ENCODE results near the gene RUNDC1. TPM values are rescaled to one million over a fixed set of nuclear protein-coding genes. Genes with fewer than 3 reads are reported as not detected.
"Not testable (repeated sequence)": the region's sequence is repeated elsewhere in the genome, so short reads cannot be mapped to it uniquely, and the experiment has no call there.

Gene RUNDC1
- total RNA-seq, 2 experiments from 2014 or later: 16.9 to 17.4 TPM

- peaks cover 13% of the 10 kb centered on the region for H3K4me1 Mint-ChIP-seq
- ATAC-seq; CTCF ChIA-PET; H3K27ac Mint-ChIP-seq; H3K4me3 Mint-ChIP-seq; H3K9me3 Mint-ChIP-seq (ENCODE audit: low read depth); H3K36me3 Mint-ChIP-seq; DNase-seq; H3K27me3 Mint-ChIP-seq: not testable (repeated sequence)
Observed at GRCh38 chr17:42975701-42976100, 4.7 kb upstream of the RUNDC1 start.

- no peaks in the 10 kb centered on the region for H3K27me3 Mint-ChIP-seq
- CTCF ChIA-PET: interaction anchor here (0.7 to 3.4 kb wide), 2 partner anchors 9 to 19 kb away, joined by 3 to 26 read pairs; partner anchors contain the start of gene RPL27
Observed at GRCh38 chr17:42979511-42980273, 673 bp upstream of the RUNDC1 start, which contains the start of gene PTGES3L. Gene PTGES3L, minus strand, starts transcription at chr17:42980080. Its CDS starts 27 bp downstream, at chr17:42980053.

GRCh38 chr17:42980766-42981397, 517 bp downstream of the RUNDC1 start:
- Mint-ChIP-seq H3K36me3 (peaks cover 24% of the 10 kb centered on the region), H3K27ac (peak overlapping the region; percentile 97), H3K4me1 (peaks cover 41% of the 10 kb centered on the region), H3K9me3 (ENCODE audit: low read depth) (no peaks in the 10 kb centered on the region), H3K27me3 (no peaks in the 10 kb centered on the region), H3K4me3 (peak overlapping the region; percentile 100)
- peak; percentile 87 for DNase-seq
- CTCF ChIA-PET: interaction anchor here (3.4 kb wide), 1 partner anchor 17 kb away, joined by 26 read pairs; the partner anchor contains the start of gene RPL27
- peak; percentile 77 for ATAC-seq

More at GRCh38 chr17:42979511-42980273, 673 bp upstream of the RUNDC1 start, which contains the start of gene PTGES3L:
- Mint-ChIP-seq H3K27ac (peak within 1 kb of the TSS; percentile 97), H3K9me3 (ENCODE audit: low read depth) (no peaks in the 10 kb centered on the region), H3K4me3 (peak within 1 kb of the TSS; percentile 100), H3K4me1 (peaks cover 32% of the 10 kb centered on the region), H3K36me3 (peaks cover 15% of the 10 kb centered on the region)
- ATAC-seq (peak; percentile 44), DNase-seq (peak; percentile 56)

- peak overlapping the region; percentile 32 for H3K4me3 Mint-ChIP-seq
- H3K9me3 Mint-ChIP-seq (ENCODE audit: low read depth): no peaks in the 10 kb centered on the region
- peak overlapping the region; percentile 54 for H3K27ac Mint-ChIP-seq
- no peaks in the 10 kb centered on the region for H3K27me3 Mint-ChIP-seq
- ATAC-seq: no peak
- DNase-seq: no peak
- CTCF ChIA-PET: interaction anchor here (0.7 to 2.3 kb wide), 2 partner anchors 15 to 502 kb away, joined by 4 to 8 read pairs; partner anchors contain the start of gene RPL27
- H3K36me3 Mint-ChIP-seq: peaks cover 26% of the 10 kb centered on the region
- peaks cover 41% of the 10 kb centered on the region for H3K4me1 Mint-ChIP-seq
Observed at GRCh38 chr17:42982266-42982665, 1.9 kb downstream of the RUNDC1 start.

GRCh38 chr17:42985225-42985624, 4.9 kb downstream of the RUNDC1 start:
- Mint-ChIP-seq H3K27ac (no peak overlapping the region), H3K36me3 (peaks cover 44% of the 10 kb centered on the region), H3K4me1 (peaks cover 30% of the 10 kb centered on the region), H3K9me3 (ENCODE audit: low read depth) (no peaks in the 10 kb centered on the region), H3K4me3 (no peak overlapping the region), H3K27me3 (no peaks in the 10 kb centered on the region)
- DNase-seq: no peak
- no peak for ATAC-seq
- CTCF ChIA-PET: interaction anchor here (2.7 kb wide), 1 partner anchor 13 kb away, joined by 12 read pairs; the partner anchor contains the start of gene RPL27

GRCh38 chr17:42989141-42989540, 8.8 kb downstream of the RUNDC1 start:
- ATAC-seq: no peak
- no peak for DNase-seq
- CTCF ChIA-PET: no interaction called here
- Mint-ChIP-seq H3K4me1 (peaks cover 13% of the 10 kb centered on the region), H3K27me3 (no peaks in the 10 kb centered on the region), H3K36me3 (peaks cover 47% of the 10 kb centered on the region), H3K27ac (no peak overlapping the region), H3K9me3 (ENCODE audit: low read depth) (no peaks in the 10 kb centered on the region), H3K4me3 (no peak overlapping the region)

- H3K27ac Mint-ChIP-seq: no peak overlapping the region
- CTCF ChIA-PET: interaction anchor here (0.6 kb wide), 1 partner anchor 182 kb away, joined by 3 read pairs; no protein-coding TSS in a partner anchor
- peaks cover 43% of the 10 kb centered on the region for H3K36me3 Mint-ChIP-seq
- H3K4me3 Mint-ChIP-seq: no peak overlapping the region
- no peaks in the 10 kb centered on the region for H3K27me3 Mint-ChIP-seq
- no peak for DNase-seq
- no peak for ATAC-seq
- peaks cover 7% of the 10 kb centered on the region for H3K4me1 Mint-ChIP-seq
- H3K9me3 Mint-ChIP-seq (ENCODE audit: low read depth): no peaks in the 10 kb centered on the region
Observed at GRCh38 chr17:42989726-42990652, 9.6 kb downstream of the RUNDC1 start.

- H3K4me1 Mint-ChIP-seq: no peaks in the 10 kb centered on the region
- CTCF ChIA-PET: no interaction called here
- no peak overlapping the region for H3K4me3 Mint-ChIP-seq
- no peaks in the 10 kb centered on the region for H3K9me3 Mint-ChIP-seq (ENCODE audit: low read depth)
- H3K27me3 Mint-ChIP-seq: no peaks in the 10 kb centered on the region
- no peak overlapping the region for H3K27ac Mint-ChIP-seq
- no peak for ATAC-seq
- H3K36me3 Mint-ChIP-seq: peaks cover 35% of the 10 kb centered on the region
- DNase-seq: no peak
Observed at GRCh38 chr17:42991471-42991870, 11.1 kb downstream of the RUNDC1 start.

GRCh38 chr17:42992872-42993271, 12.5 kb downstream of the RUNDC1 start:
- Mint-ChIP-seq H3K4me3 (no peak overlapping the region), H3K36me3 (peaks cover 29% of the 10 kb centered on the region), H3K9me3 (ENCODE audit: low read depth) (no peaks in the 10 kb centered on the region), H3K4me1 (peaks cover 10% of the 10 kb centered on the region), H3K27me3 (no peaks in the 10 kb centered on the region), H3K27ac (no peak overlapping the region)
- CTCF ChIA-PET: no interaction called here
- ATAC-seq (no peak), DNase-seq (no peak)

DNA sequence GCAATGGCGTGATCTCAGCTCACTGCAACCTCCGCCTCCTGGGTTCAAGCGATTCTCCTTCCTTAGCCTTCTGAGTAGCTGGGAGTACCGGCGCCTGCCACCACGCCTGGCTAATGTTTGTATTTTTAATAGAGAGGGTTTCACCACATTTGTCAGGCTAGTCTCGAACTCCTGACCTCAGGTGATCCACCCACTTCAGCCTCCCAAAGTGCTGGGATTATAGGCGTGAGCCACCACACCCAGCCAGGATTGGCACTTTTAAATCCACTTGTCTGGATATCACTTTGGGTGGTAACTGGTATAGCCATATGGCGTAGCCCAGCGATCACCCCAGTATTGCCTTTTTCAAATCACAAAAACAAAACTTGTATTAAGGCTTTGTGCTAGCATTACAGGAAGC, 13.5 kb downstream of the RUNDC1 start:
- H3K9me3 Mint-ChIP-seq (ENCODE audit: low read depth); H3K27ac Mint-ChIP-seq; ATAC-seq; DNase-seq; H3K27me3 Mint-ChIP-seq; CTCF ChIA-PET; H3K4me3 Mint-ChIP-seq: not testable (repeated sequence)
- H3K36me3 Mint-ChIP-seq: peaks cover 29% of the 10 kb centered on the region
- H3K4me1 Mint-ChIP-seq: peaks cover 15% of the 10 kb centered on the region

DNA sequence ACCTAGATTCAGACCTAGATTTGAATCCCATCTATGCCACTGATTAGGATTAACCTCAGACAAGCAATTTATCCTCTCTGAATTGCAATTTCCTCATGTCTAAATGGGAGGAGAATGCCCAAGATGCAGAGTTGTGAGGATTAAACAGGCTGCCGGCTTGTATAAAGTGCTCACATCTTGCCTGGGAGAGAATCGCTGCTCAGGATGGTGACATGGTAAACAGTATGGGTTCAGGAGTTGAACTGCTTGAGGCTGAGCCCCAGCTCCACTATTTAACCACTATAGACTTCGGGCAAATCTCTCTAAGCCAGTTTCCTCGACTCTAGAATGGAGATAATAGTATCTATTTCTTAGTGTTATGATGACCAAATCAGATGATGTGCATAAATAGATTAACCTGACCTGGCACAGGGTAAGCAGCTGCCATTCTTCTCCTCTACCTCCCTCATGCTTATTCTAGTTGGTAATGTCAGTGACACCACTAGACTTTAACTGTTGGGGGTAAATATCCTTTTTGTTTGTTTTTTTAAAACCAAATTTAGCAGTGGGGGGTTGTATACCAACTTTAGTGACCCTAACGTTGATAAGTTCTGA, 17.1 kb downstream of the RUNDC1 start:
- peak; percentile 1 for ATAC-seq

More for the DNA sequence above, 17.1 kb downstream of the RUNDC1 start:
- peak overlapping the region; percentile 100 for H3K4me3 Mint-ChIP-seq
- CTCF ChIA-PET: interaction anchor here (0.7 to 3.7 kb wide), 29 partner anchors 10 to 420 kb away, joined by 3 to 41 read pairs (median 4); partner anchors contain the start of genes AARSD1, AOC2, BECN1 and IFI35
- H3K9me3 Mint-ChIP-seq (ENCODE audit: low read depth): no peaks in the 10 kb centered on the region
- peaks cover 35% of the 10 kb centered on the region for H3K36me3 Mint-ChIP-seq
- peaks cover 36% of the 10 kb centered on the region for H3K4me1 Mint-ChIP-seq
- DNase-seq: no peak
- H3K27ac Mint-ChIP-seq: peak overlapping the region; percentile 99
- no peaks in the 10 kb centered on the region for H3K27me3 Mint-ChIP-seq

All from activated CD8-positive, alpha-beta memory T cell treated with anti-CD3 and anti-CD28 coated beads, Interleukin-2, amount 10 ng/mL, durations not matched to agents 7 days and 5 days (primary cell).